ENCODE measurements around the gene KRT35.

The KRT35 gene

GRCh38 chr17:41511716-41512115 lies 30.8 kb upstream of the KRT35 start:
- DNase-seq: no peak

- DNase-seq: no peak
These were observed 30.2 kb upstream of the KRT35 start for GRCh38 chr17:41511116-41511515.

- DNase-seq: no peak
These were observed 29.5 kb upstream of the KRT35 start for GRCh38 chr17:41510251-41511065.

GRCh38 chr17:41507315-41507880 lies 26.4 kb upstream of the KRT35 start:
- DNase-seq: no peak

GRCh38 chr17:41505809-41506767 lies 25.1 kb upstream of the KRT35 start:
- DNase-seq: no peak

- DNase-seq: no peak
These were observed 24.3 kb upstream of the KRT35 start, which contains the start of gene KRT13 for GRCh38 chr17:41505007-41505808. KRT13 (minus strand) TSS chr17:41505612; CDS start chr17:41505550, 62 bp downstream.

- peak; percentile 20 for DNase-seq
These were observed 23.5 kb upstream of the KRT35 start for GRCh38 chr17:41504246-41504977.

GRCh38 chr17:41503202-41503601 lies 22.3 kb upstream of the KRT35 start:
- no peak for DNase-seq

- DNase-seq: peak; percentile 71
These were observed 19.4 kb upstream of the KRT35 start for GRCh38 chr17:41500131-41500911.

GRCh38 chr17:41499714-41500113 lies 18.8 kb upstream of the KRT35 start:
- DNase-seq: no peak

GRCh38 chr17:41498276-41498675 lies 17.3 kb upstream of the KRT35 start:
- no peak for DNase-seq

GRCh38 chr17:41496803-41497484 lies 16.0 kb upstream of the KRT35 start:
- peak; percentile 87 for DNase-seq

- DNase-seq: peak; percentile 78
These were observed 13.6 kb upstream of the KRT35 start for GRCh38 chr17:41494524-41494923.

- DNase-seq: peak; percentile 43
These were observed 11.8 kb upstream of the KRT35 start for GRCh38 chr17:41492771-41493170.

GRCh38 chr17:41492351-41492750 lies 11.4 kb upstream of the KRT35 start:
- no peak for DNase-seq

- no peak for DNase-seq
These were observed 10.5 kb upstream of the KRT35 start for GRCh38 chr17:41491476-41491875.

GRCh38 chr17:41490000-41490990 lies 9.3 kb upstream of the KRT35 start:
- DNase-seq: no peak

GRCh38 chr17:41489531-41489930 lies 8.6 kb upstream of the KRT35 start, which contains the start of gene KRT36:
KRT36 (minus strand) TSS chr17:41489910; CDS start chr17:41489864, 46 bp downstream.
- no peak for DNase-seq

All from fibroblast of skin of back (primary cell).